HepG2 (cell line): ENCODE measurements around the gene CERT1. TPM values are rescaled to one million over a fixed set of nuclear protein-coding genes. Genes with fewer than 3 reads are reported as not detected.
A peak's percentile ranks its signal among the peaks of the same experiment; 100 is the strongest.

Experiments
- CHD4 ChIP-seq: fragments of 200-600 bp; sonication (generic); IDR thresholded peaks from 2 replicates; pipeline ENCODE4 v1.7.0; 2017; ENCODE audit warnings: mild to moderate bottlenecking, low read length, borderline replicate concordance
- ELF3 ChIP-seq: IDR thresholded peaks from 2 replicates; pipeline ENCODE4 v1.6.1; 2016; ENCODE audit warnings: missing genetic modification reagents, missing compliant biosample characterization
- EP300 ChIP-seq, 3 experiments: sonication (generic) in 1 of 3; formaldehyde crosslinking in 1 of 3; IDR thresholded peaks; 2 replicates each; pipeline versions ENCODE4 v1.5.1 to v1.6.1; 2011 to 2020; ENCODE audit warnings: low read depth in 2 of 3, low read length in 2 of 3, borderline replicate concordance in 1 of 3, improper control_type of control experiment in 1 of 3, mild to moderate bottlenecking in 1 of 3, missing genetic modification reagents in 1 of 3, moderate library complexity in 1 of 3
- GATAD2A ChIP-seq: IDR thresholded peaks from 2 replicates; pipeline ENCODE4 v1.6.1; 2016
- GFI1 ChIP-seq: sonication (generic); formaldehyde crosslinking; IDR thresholded peaks from 2 replicates; pipeline ENCODE4 v1.5.0; 2020; ENCODE audit warnings: missing genetic modification reagents, mild to moderate bottlenecking, borderline replicate concordance
- HDAC2 ChIP-seq: sonication (generic); formaldehyde crosslinking; IDR thresholded peaks from 2 replicates; pipeline ENCODE4 v1.4.0; 2020; ENCODE audit warnings: missing genetic modification reagents
- HNF4G ChIP-seq, 2 experiments: sonication (generic) in 1 of 2; formaldehyde crosslinking in 1 of 2; IDR thresholded peaks; 2 replicates each; pipeline versions ENCODE4 v1.4.0 to v1.6.1; 2011 to 2020; ENCODE audit warnings: borderline replicate concordance in 2 of 2, low read depth in 2 of 2, mild to moderate bottlenecking in 2 of 2, low read length in 1 of 2, missing genetic modification reagents in 1 of 2, moderate library complexity in 1 of 2
- MYNN ChIP-seq: sonication (generic); formaldehyde crosslinking; IDR thresholded peaks from 2 replicates; pipeline ENCODE4 v1.4.0; 2020; ENCODE audit warnings: mild to moderate bottlenecking, low read depth, missing genetic modification reagents
- PHF21A ChIP-seq: sonication (generic); formaldehyde crosslinking; IDR thresholded peaks from 2 replicates; pipeline ENCODE4 v1.5.0; 2020; ENCODE audit warnings: mild to moderate bottlenecking, missing genetic modification reagents
- POGZ ChIP-seq: sonication (generic); formaldehyde crosslinking; IDR thresholded peaks from 2 replicates; pipeline ENCODE4 v1.4.0; 2020; ENCODE audit warnings: mild to moderate bottlenecking, missing genetic modification reagents
- REPIN1 ChIP-seq: sonication (generic); formaldehyde crosslinking; IDR thresholded peaks from 2 replicates; pipeline ENCODE4 v1.8.0; 2022; ENCODE audit warnings: missing genetic modification reagents, low read depth, mild to moderate bottlenecking, borderline replicate concordance
- RFX5 ChIP-seq: IDR thresholded peaks from 2 replicates; pipeline ENCODE4 v1.6.1; 2011; ENCODE audit warnings: low read depth, low read length, improper control_type of control experiment
- RFXAP ChIP-seq: sonication (generic); formaldehyde crosslinking; IDR thresholded peaks from 2 replicates; pipeline ENCODE4 v1.4.0; 2020; ENCODE audit warnings: missing genetic modification reagents, borderline replicate concordance
- ZC3H13 ChIP-seq: sonication (generic); formaldehyde crosslinking; IDR thresholded peaks from 2 replicates; pipeline ENCODE4 v1.8.1; 2023; ENCODE audit warnings: mild to moderate bottlenecking, missing genetic modification reagents, moderate library complexity
- ZNF160 ChIP-seq: sonication (generic); formaldehyde crosslinking; IDR thresholded peaks from 2 replicates; pipeline ENCODE4 v1.8.0; 2022; ENCODE audit warnings: mild to moderate bottlenecking, inconsistent platforms, missing genetic modification reagents
- ZNF792 ChIP-seq: IDR thresholded peaks from 2 replicates; pipeline ENCODE4 v1.6.1; 2016
- polyA plus RNA-seq, 8 experiments: library from polyadenylated mRNA; depleted of rRNA in 3 of 8; stranded (reverse) in 7 of 8; unstranded in 1 of 8; fragments of >200 nt; fragmentation: Illumina TruSeq in 4 of 8; extraction: Trizol in 4 of 8; gene quantifications; 2 replicates each; pipeline versions ENCODE4 v1.2.1 to v1.2.3, GENCODE V29; 2011 to 2016; ENCODE audit warnings: low read depth in 4 of 8, missing spikeins in 1 of 8, mixed read lengths in 1 of 8; ENCODE audit not compliant: insufficient read depth in 1 of 8
- total RNA-seq, 5 experiments: library from RNA; depleted of rRNA; stranded (reverse); fragments of >200 nt; fragmentation: Illumina TruSeq; extraction: Trizol; gene quantifications; 2 replicates each; pipeline ENCODE4 v1.2.3, GENCODE V29; 2016; ENCODE audit warnings: low read depth in 1 of 5
- TF ChIP-seq, protein P1 (sequence below): sonication (generic); formaldehyde crosslinking; IDR thresholded peaks from 2 replicates; pipeline ENCODE4 v1.5.0; 2020; ENCODE audit warnings: mild to moderate bottlenecking, missing genetic modification reagents, borderline replicate concordance
- TF ChIP-seq, protein P2 (sequence below), 2 experiments: sonication (generic) in 1 of 2; formaldehyde crosslinking in 1 of 2; IDR thresholded peaks; 2 replicates each; pipeline versions ENCODE4 v1.4.0 to v1.6.1; 2016 to 2020; ENCODE audit warnings: borderline replicate concordance in 1 of 2, low read depth in 1 of 2, mild to moderate bottlenecking in 1 of 2, missing genetic modification reagents in 1 of 2
- TF ChIP-seq, protein P3 (sequence below): sonication (generic); formaldehyde crosslinking; IDR thresholded peaks from 2 replicates; pipeline ENCODE4 v1.4.0; 2020; ENCODE audit warnings: missing genetic modification reagents, mild to moderate bottlenecking, borderline replicate concordance

The CERT1 gene
- total and polyA plus RNA-seq, 2 of the 13 experiments (the other 11 are each of a cell fraction or from before 2014, with no cell fraction given): 8.2 to 12.7 TPM

DNA sequence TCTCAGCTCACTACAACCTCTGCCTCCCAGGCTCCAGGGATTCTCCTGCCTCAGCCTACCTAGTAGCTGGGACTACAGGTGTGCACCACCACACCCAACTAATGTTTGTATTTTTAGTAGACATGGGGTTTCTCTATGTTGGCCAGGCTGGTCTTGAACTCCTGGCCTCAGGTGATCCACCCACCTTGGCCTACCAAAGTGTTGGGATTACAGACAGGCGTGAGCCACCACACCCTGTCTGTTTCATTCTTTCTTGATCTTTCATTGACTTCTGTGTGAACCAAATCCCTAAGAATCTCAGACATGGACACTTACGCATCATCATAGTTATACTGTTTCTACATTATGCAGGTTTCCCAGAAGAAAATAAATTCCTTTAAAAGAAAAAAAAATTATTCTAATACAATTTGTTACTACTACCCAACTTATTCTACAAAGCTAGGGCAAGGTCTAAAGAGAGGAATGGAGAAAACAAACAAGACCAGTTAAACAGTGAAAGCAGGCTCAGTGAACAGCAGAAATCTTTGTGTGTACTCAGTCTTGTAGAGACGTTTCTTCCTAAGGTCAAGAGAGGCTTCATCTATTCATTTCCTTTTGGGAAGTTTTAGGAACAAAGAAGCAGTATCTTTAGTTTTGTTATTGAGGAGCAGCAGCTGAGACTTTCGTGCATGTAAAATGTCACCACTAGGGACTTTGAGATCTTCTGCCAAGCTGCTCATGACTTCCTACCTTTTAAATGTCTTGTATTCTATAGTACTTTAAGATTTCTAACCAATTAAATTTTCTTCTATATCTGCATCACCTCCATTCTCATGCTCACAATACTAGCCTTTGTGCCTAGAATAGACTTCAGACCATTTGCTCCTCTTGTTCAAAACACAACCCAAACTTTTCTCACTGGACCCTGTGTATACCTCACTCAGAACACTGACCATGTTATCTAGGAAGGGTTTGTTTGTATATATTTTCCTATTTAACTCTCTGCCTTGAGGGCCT is 180.0 kb downstream of the CERT1 start (continued):
- TF ChIP-seq, protein P1, sequence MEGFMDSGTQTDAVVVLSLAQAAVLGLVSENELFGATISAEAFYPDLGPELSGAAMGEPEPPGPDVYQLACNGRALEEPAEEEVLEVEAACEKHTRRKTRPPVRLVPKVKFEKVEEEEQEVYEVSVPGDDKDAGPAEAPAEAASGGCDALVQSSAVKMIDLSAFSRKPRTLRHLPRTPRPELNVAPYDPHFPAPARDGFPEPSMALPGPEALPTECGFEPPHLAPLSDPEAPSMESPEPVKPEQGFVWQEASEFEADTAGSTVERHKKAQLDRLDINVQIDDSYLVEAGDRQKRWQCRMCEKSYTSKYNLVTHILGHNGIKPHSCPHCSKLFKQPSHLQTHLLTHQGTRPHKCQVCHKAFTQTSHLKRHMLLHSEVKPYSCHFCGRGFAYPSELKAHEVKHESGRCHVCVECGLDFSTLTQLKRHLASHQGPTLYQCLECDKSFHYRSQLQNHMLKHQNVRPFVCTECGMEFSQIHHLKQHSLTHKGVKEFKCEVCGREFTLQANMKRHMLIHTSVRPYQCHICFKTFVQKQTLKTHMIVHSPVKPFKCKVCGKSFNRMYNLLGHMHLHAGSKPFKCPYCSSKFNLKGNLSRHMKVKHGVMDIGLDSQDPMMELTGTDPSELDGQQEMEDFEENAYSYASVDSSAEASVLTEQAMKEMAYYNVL (CRISPR knock-in tag): peak; percentile 66
- TF ChIP-seq RFX5: no peak
- no peak for TF ChIP-seq REPIN1 (CRISPR knock-in tag)
- TF ChIP-seq MYNN (CRISPR knock-in tag): no peak
- no peak; the same call in 1 of the 2 replicates for TF ChIP-seq PHF21A (CRISPR knock-in tag)
- TF ChIP-seq ELF3 (CRISPR knock-in tag): peak; percentile 70
- no peak for TF ChIP-seq ZNF160 (CRISPR knock-in tag)
- TF ChIP-seq, protein P2, sequence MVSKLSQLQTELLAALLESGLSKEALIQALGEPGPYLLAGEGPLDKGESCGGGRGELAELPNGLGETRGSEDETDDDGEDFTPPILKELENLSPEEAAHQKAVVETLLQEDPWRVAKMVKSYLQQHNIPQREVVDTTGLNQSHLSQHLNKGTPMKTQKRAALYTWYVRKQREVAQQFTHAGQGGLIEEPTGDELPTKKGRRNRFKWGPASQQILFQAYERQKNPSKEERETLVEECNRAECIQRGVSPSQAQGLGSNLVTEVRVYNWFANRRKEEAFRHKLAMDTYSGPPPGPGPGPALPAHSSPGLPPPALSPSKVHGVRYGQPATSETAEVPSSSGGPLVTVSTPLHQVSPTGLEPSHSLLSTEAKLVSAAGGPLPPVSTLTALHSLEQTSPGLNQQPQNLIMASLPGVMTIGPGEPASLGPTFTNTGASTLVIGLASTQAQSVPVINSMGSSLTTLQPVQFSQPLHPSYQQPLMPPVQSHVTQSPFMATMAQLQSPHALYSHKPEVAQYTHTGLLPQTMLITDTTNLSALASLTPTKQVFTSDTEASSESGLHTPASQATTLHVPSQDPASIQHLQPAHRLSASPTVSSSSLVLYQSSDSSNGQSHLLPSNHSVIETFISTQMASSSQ (IDR thresholded peaks at IDR 0.05; ENCODE audit: low read depth): 0 out of 2 replicates have a peak, but pooled peaks have one; percentile 34
- TF ChIP-seq, protein P2 (CRISPR knock-in tag; IDR thresholded peaks at IDR 0.05; ENCODE audit: borderline replicate concordance): no peak
- TF ChIP-seq ZNF792 (CRISPR knock-in tag): no peak
- TF ChIP-seq, protein P3, sequence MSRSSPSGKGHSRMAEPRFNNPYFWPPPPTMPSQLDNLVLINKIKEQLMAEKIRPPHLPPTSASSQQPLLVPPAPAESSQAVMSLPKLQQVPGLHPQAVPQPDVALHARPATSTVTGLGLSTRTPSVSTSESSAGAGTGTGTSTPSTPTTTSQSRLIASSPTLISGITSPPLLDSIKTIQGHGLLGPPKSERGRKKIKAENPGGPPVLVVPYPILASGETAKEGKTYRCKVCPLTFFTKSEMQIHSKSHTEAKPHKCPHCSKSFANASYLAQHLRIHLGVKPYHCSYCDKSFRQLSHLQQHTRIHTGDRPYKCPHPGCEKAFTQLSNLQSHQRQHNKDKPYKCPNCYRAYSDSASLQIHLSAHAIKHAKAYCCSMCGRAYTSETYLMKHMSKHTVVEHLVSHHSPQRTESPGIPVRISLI (CRISPR knock-in tag): peak; percentile 63; the same call in 1 of the 2 replicates
- no peak for TF ChIP-seq ZC3H13
- TF ChIP-seq EP300 (IDR thresholded peaks at IDR 0.05; ENCODE audit: low read depth in 2 of 2, low read length in 2 of 2): peak in 1 of 2 experiments; percentile 75; a peak in 2 of 4 replicates
- no peak; the same call in 1 of the 2 replicates for TF ChIP-seq EP300 (CRISPR knock-in tag; IDR thresholded peaks at IDR 0.05; ENCODE audit: borderline replicate concordance)
- 0 out of 2 replicates have a peak, but pooled peaks have one; percentile 25 for TF ChIP-seq GFI1 (CRISPR knock-in tag)
- TF ChIP-seq GATAD2A (CRISPR knock-in tag): peak; percentile 81
- peak; percentile 59 for TF ChIP-seq HNF4G (IDR thresholded peaks at IDR 0.05; ENCODE audit: borderline replicate concordance, low read depth, low read length)
- no peak for TF ChIP-seq HNF4G (CRISPR knock-in tag; IDR thresholded peaks at IDR 0.05; ENCODE audit: borderline replicate concordance, low read depth)
- TF ChIP-seq CHD4: peak; percentile 24; the same call in 1 of the 2 replicates
- 0 out of 2 replicates have a peak, but pooled peaks have one; percentile 13 for TF ChIP-seq POGZ (CRISPR knock-in tag)
- no peak for TF ChIP-seq RFXAP (CRISPR knock-in tag)
- 0 out of 2 replicates have a peak, but pooled peaks have one; percentile 35 for TF ChIP-seq HDAC2 (CRISPR knock-in tag)
